ENCODE measurements around the gene FAM20C. TPM values are rescaled to one million over a fixed set of nuclear protein-coding genes. Genes with fewer than 3 reads are reported as not detected.

The FAM20C gene
- total RNA-seq, 1 experiment from 2014 or later, result 62.6 TPM

DNA sequence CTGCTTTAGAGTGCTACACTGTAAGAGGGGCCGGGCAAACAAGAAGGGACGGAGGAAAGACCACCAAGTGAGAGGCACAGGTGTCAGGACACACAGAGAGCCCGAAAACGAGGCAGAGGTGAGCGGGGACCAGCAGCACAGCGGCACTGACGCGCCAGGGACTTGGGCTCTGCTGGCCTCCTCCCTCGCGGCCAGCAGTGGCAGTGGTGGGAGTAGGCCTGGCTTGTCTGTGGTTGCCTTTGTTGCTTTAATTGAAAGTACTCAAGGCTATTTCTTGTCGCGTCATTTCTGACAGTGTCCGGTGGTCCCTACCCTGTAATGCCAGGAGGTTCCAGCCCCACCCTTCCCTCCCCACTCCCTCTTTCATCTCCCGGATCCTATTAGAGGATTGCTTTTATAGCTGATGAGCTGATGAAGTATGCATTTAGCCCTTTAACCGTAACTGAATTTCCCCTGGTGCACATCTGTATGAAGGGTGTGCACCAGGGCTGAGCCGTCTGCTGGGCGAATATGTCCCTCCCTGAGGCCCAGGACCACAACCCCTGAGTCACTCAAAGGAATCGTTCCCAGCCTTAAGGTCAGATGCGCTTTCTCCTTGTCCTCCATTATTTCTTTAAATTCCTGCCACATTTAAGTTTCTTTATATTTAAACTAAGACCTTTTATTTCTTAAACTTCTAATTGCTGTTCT lies 39.5 kb upstream of the FAM20C start:
- Histone ChIP-seq H3K27me3 (ENCODE audit: insufficient read depth, low read length) (no peaks in the 10 kb centered on the region), H3K79me2 (ENCODE audit: insufficient read depth, low read length) (no peaks in the 10 kb centered on the region), H2BK120ac (ENCODE audit: low read depth, low read length, poor library complexity, severe bottlenecking) (no peak overlapping the region), H3K14ac (ENCODE audit: insufficient read depth, low read length) (no peak overlapping the region), H3K4me2 (ENCODE audit: insufficient read depth, insufficient read length, low read length) (no peak overlapping the region), H3K4ac (ENCODE audit: low read depth, low read length) (no peak overlapping the region), H2AK5ac (ENCODE audit: insufficient read length, low read length) (no peak overlapping the region), H2BK15ac (ENCODE audit: low read depth, low read length) (no peak overlapping the region), H4K5ac (ENCODE audit: insufficient read length, low read depth, low read length) (no peak overlapping the region), H3K9me3 (ENCODE audit: control insufficient read depth, low read depth, low read length) (no peaks in the 10 kb centered on the region), H3K9ac (ENCODE audit: extremely low read depth, insufficient read length, low read length) (no peak overlapping the region), H3K23me2 (ENCODE audit: insufficient read length, low read depth, low read length, poor library complexity, severe bottlenecking) (peaks cover 6% of the 10 kb centered on the region), H4K91ac (ENCODE audit: insufficient read length, low read depth, low read length) (no peak overlapping the region), H2AFZ (ENCODE audit: low read length) (no peak overlapping the region), H4K8ac (replicated peaks; ENCODE audit: insufficient read length, low read depth, low read length) (no peak overlapping the region), H2BK5ac (ENCODE audit: insufficient read length, low read length) (no peak overlapping the region), H3K27ac (ENCODE audit: insufficient read length, low read depth, low read length) (no peak overlapping the region), H3T11ph (ENCODE audit: low read length) (no peak overlapping the region), H3K18ac (ENCODE audit: insufficient read length, low read depth, low read length) (no peak overlapping the region), H3K56ac (ENCODE audit: insufficient read length, low read depth, low read length) (no peak overlapping the region), H2BK20ac (ENCODE audit: low read depth, low read length, poor library complexity, severe bottlenecking) (no peak overlapping the region), H4K20me1 (ENCODE audit: control insufficient read depth, insufficient read depth, insufficient read length) (no peaks in the 10 kb centered on the region), H3K4me1 (ENCODE audit: insufficient read depth, low read length) (no peaks in the 10 kb centered on the region; the same call in 1 of the 2 replicates), H3K23ac (ENCODE audit: insufficient read length, low read depth, low read length) (no peak overlapping the region), H2BK12ac (ENCODE audit: insufficient read length, low read depth, low read length) (no peak overlapping the region), H3K79me1 (ENCODE audit: insufficient read depth, low read depth, low read length, poor library complexity, severe bottlenecking) (no peaks in the 10 kb centered on the region)
- no peaks in the 10 kb centered on the region; a peak in 1 of 5 replicates for H3K9me3 Mint-ChIP-seq
- H3K4me3 Mint-ChIP-seq, result no peak overlapping the region
- H3K4me1 Mint-ChIP-seq, result peaks cover 27 to 28% of the 10 kb centered on the region in 2 experiments
- H3K27me3 Mint-ChIP-seq (ENCODE audit: low read depth), result peaks cover 4% of the 10 kb centered on the region
- H3K36me3 Mint-ChIP-seq (ENCODE audit: insufficient read depth in 1 of 3, low read depth in 3 of 3), result peaks cover 2 to 5% (median 2%) of the 10 kb centered on the region in 3 experiments; a peak in 5 of 7 replicates
- WGBS (ENCODE audit: extremely low coverage, insufficient read length, low lambda C conversion rate), result no CpG with 5 or more reads among the region's 19 CpGs
- no peak overlapping the region for H3K27ac Mint-ChIP-seq
- TF ChIP-seq, protein P1, sequence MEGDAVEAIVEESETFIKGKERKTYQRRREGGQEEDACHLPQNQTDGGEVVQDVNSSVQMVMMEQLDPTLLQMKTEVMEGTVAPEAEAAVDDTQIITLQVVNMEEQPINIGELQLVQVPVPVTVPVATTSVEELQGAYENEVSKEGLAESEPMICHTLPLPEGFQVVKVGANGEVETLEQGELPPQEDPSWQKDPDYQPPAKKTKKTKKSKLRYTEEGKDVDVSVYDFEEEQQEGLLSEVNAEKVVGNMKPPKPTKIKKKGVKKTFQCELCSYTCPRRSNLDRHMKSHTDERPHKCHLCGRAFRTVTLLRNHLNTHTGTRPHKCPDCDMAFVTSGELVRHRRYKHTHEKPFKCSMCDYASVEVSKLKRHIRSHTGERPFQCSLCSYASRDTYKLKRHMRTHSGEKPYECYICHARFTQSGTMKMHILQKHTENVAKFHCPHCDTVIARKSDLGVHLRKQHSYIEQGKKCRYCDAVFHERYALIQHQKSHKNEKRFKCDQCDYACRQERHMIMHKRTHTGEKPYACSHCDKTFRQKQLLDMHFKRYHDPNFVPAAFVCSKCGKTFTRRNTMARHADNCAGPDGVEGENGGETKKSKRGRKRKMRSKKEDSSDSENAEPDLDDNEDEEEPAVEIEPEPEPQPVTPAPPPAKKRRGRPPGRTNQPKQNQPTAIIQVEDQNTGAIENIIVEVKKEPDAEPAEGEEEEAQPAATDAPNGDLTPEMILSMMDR (conservative IDR thresholded peaks at IDR 0.05), result no peak
- DNase-seq, result no peak
